HCT116 (cell line): ENCODE measurements around the gene SERGEF. TPM values are rescaled to one million over a fixed set of nuclear protein-coding genes. Genes with fewer than 3 reads are reported as not detected.

ENCODE experiments used
- ATAC-seq: fragments of 200-7000 bp; cut with Tn5 transposase; 2 replicates; pipeline ENCODE4 v1.9.1; 2020; ENCODE audit warnings: mild to moderate bottlenecking, moderate library complexity
- BruUV-seq: library from RNA; stranded (reverse); fragments of 400-500 nt; replicated peaks from 2 replicates; lab custom pipeline; 2021; lab: Mats Ljungman, UMichigan
- CTCF ChIA-PET: fragments of 300-600 bp; sonication (Branson Sonifier 250); formaldehyde crosslinking; loops from one replicate; lab custom pipeline; 2021; ENCODE audit warnings: antibody characterized with exemption; lab: Charles Lee
- POLR2A ChIA-PET: fragments of 300-600, 350-600 bp; sonication (Branson Sonifier 250); formaldehyde crosslinking; loops from one replicate; lab custom pipeline; 2021; ENCODE audit warnings: antibody characterized with exemption; lab: Charles Lee
- RAD21 ChIA-PET, 2 experiments: fragments of 300-600 bp; sonication (Branson Sonifier 250); formaldehyde crosslinking; loops; one replicate each; lab custom pipeline; 2023; ENCODE audit warnings: low total read pairs in 2 of 2; ENCODE audit not compliant: uncharacterized antibody in 2 of 2, unreplicated experiment in 2 of 2, low non-redundant PET in 1 of 2; lab: Charles Lee
- DNase-seq: peaks from one replicate; pipeline ENCODE4 v3.0.0-alpha.2; 2010; ENCODE audit warnings: low read depth, low spot score
- H2AFZ ChIP-seq: fragments of 200-600 bp; shearing (Covaris generic), sonication (generic); 2 replicates; pipeline ENCODE4 v1.6.1; 2017; ENCODE audit warnings: low read depth, mixed run types, mixed read lengths, antibody characterized with exemption, low read length; ENCODE audit not compliant: poor library complexity, severe bottlenecking
- H3K27ac ChIP-seq: 2 replicates; pipeline ENCODE4 v1.5.1; 2012; ENCODE audit warnings: low read depth, low read length
- H3K27me3 ChIP-seq: fragments of 200-600 bp; sonication (generic); 2 replicates; pipeline ENCODE4 v1.6.1; 2016; ENCODE audit warnings: mixed run types, low read length, mixed read lengths; ENCODE audit not compliant: insufficient read depth
- H3K36me3 ChIP-seq, 2 experiments: fragments of 200-500 bp in 1 of 2; fragments of 200-600 bp in 1 of 2; sonication (Bioruptor generic) in 1 of 2; sonication (generic) in 1 of 2; 2 replicates each; pipeline versions ENCODE4 v1.5.1 to v1.6.1; 2014 to 2016; ENCODE audit warnings: low read length in 2 of 2, inconsistent platforms in 1 of 2, mixed read lengths in 1 of 2, mixed run types in 1 of 2; ENCODE audit not compliant: insufficient read depth in 2 of 2, control insufficient read depth in 1 of 2
- H3K4me1 ChIP-seq, 2 experiments: fragments of 200-600 bp in 1 of 2; sonication (generic) in 1 of 2; 2 replicates each; pipeline versions ENCODE4 v1.5.1 to v1.6.1; 2012 to 2017; ENCODE audit warnings: low read length in 2 of 2, inconsistent platforms in 1 of 2, mild to moderate bottlenecking in 1 of 2, mixed read lengths in 1 of 2, mixed run types in 1 of 2, moderate library complexity in 1 of 2; ENCODE audit not compliant: insufficient read depth in 2 of 2, control insufficient read depth in 1 of 2
- H3K4me2 ChIP-seq: fragments of 200-600 bp; sonication (generic); 2 replicates; pipeline ENCODE4 v1.6.1; 2017; ENCODE audit warnings: mixed run types, low read length, mixed read lengths
- H3K4me3 ChIP-seq, 2 experiments: fragments of 200-600 bp in 1 of 2; sonication (generic) in 1 of 2; replicated peaks in 1 of 2; 2 replicates each; pipeline ENCODE4 v1.5.1; 2011 to 2016; ENCODE audit warnings: low read length in 2 of 2, control low read depth in 1 of 2, low read depth in 1 of 2, mild to moderate bottlenecking in 1 of 2, mixed read lengths in 1 of 2, mixed run types in 1 of 2
- H3K79me2 ChIP-seq: fragments of 200-600 bp; sonication (generic); 2 replicates; pipeline ENCODE4 v1.6.1; 2017; ENCODE audit warnings: mild to moderate bottlenecking, mixed run types, low read length, moderate library complexity, mixed read lengths; ENCODE audit not compliant: insufficient read depth
- H3K9ac ChIP-seq: fragments of 200-600 bp; sonication (generic); 2 replicates; pipeline ENCODE4 v1.6.1; 2016; ENCODE audit warnings: low read length, mixed read lengths
- H3K9me2 ChIP-seq: fragments of 200-600 bp; sonication (generic), shearing (Covaris generic); 2 replicates; pipeline ENCODE4 v1.6.1; 2017; ENCODE audit warnings: mixed run types, mild to moderate bottlenecking, moderate library complexity; ENCODE audit not compliant: insufficient read depth
- H3K9me3 ChIP-seq, 2 experiments: fragments of 200-500 bp in 1 of 2; fragments of 200-600 bp in 1 of 2; sonication (Bioruptor generic) in 1 of 2; sonication (generic) in 1 of 2; 2 replicates each; pipeline ENCODE4 v1.6.1; 2014 to 2017; ENCODE audit warnings: low read length in 2 of 2, mixed read lengths in 2 of 2, inconsistent platforms in 1 of 2, low read depth in 1 of 2, mild to moderate bottlenecking in 1 of 2, mixed run types in 1 of 2, moderate library complexity in 1 of 2; ENCODE audit not compliant: control insufficient read depth in 1 of 2, insufficient read depth in 1 of 2
- H4K20me1 ChIP-seq: fragments of 200-600 bp; sonication (generic), shearing (Covaris generic); 2 replicates; pipeline ENCODE4 v1.6.1; 2017; ENCODE audit warnings: mixed run types, mild to moderate bottlenecking, moderate library complexity; ENCODE audit not compliant: insufficient read depth
- CEBPB ChIP-seq: IDR thresholded peaks from 2 replicates; pipeline ENCODE4 v1.6.1; 2012; ENCODE audit warnings: low read depth
- CTCF ChIP-seq, 3 experiments: fragments of 200-600 bp in 1 of 3; sonication (generic) in 1 of 3; IDR thresholded peaks in 2 of 3; conservative IDR thresholded peaks in 1 of 3; 2 replicates each; pipeline ENCODE4 v1.5.1; 2012 to 2017; ENCODE audit warnings: low read depth in 2 of 3, low read length in 2 of 3, antibody characterized with exemption in 1 of 3, borderline replicate concordance in 1 of 3, control low read depth in 1 of 3, mild to moderate bottlenecking in 1 of 3, mixed read lengths in 1 of 3, mixed run types in 1 of 3, moderate library complexity in 1 of 3; ENCODE audit not compliant: insufficient read depth in 1 of 3
- EGR1 ChIP-seq: IDR thresholded peaks from 2 replicates; pipeline ENCODE4 v1.6.1; 2012; ENCODE audit warnings: low read depth
- EZH2 ChIP-seq: fragments of 200-600 bp; sonication (generic); IDR thresholded peaks from 2 replicates; pipeline ENCODE4 v1.6.1; 2017; ENCODE audit warnings: antibody characterized with exemption, mixed run types
- EZH2phosphoT487 ChIP-seq: fragments of 200-600 bp; IDR thresholded peaks from 2 replicates; pipeline ENCODE4 v1.6.1; 2018; ENCODE audit warnings: antibody characterized with exemption, borderline replicate concordance
- FOSL1 ChIP-seq: IDR thresholded peaks from 2 replicates; pipeline ENCODE4 v1.6.1; 2012; ENCODE audit warnings: low read depth
- JUND ChIP-seq: IDR thresholded peaks from 2 replicates; pipeline ENCODE4 v1.6.1; 2012
- MAX ChIP-seq: IDR thresholded peaks from 2 replicates; pipeline ENCODE4 v1.6.1; 2012
- POLR2AphosphoS5 ChIP-seq: IDR thresholded peaks from 2 replicates; pipeline ENCODE4 v1.6.1; 2011; ENCODE audit warnings: mild to moderate bottlenecking, low read depth, low read length, moderate library complexity
- RAD21 ChIP-seq: IDR thresholded peaks from 2 replicates; pipeline ENCODE4 v1.6.1; 2012; ENCODE audit warnings: low read depth, mild to moderate bottlenecking
- REST ChIP-seq: IDR thresholded peaks from 2 replicates; pipeline ENCODE4 v1.6.1; 2012; ENCODE audit warnings: low read depth
- SIN3A ChIP-seq: IDR thresholded peaks from 2 replicates; pipeline ENCODE4 v1.6.1; 2012; ENCODE audit warnings: low read depth
- SP1 ChIP-seq: IDR thresholded peaks from 2 replicates; pipeline ENCODE4 v1.6.1; 2012; ENCODE audit warnings: low read depth
- SRF ChIP-seq: IDR thresholded peaks from 2 replicates; pipeline ENCODE4 v1.6.1; 2012; ENCODE audit warnings: low read depth
- TCF7L2 ChIP-seq: IDR thresholded peaks from 2 replicates; pipeline ENCODE4 v1.7.0; 2011; ENCODE audit warnings: borderline replicate concordance, inconsistent platforms; ENCODE audit not compliant: insufficient read depth, insufficient read length; ENCODE audit errors: extremely low read depth
- YY1 ChIP-seq: IDR thresholded peaks from 2 replicates; pipeline ENCODE4 v1.6.1; 2011; ENCODE audit warnings: low read length, low read depth, moderate library complexity, mild to moderate bottlenecking; ENCODE audit not compliant: insufficient replicate concordance; ENCODE audit errors: extremely low read depth
- ZNF274 ChIP-seq: fragments of 200-500 bp; sonication (Bioruptor generic); IDR thresholded peaks from 2 replicates; pipeline ENCODE4 v1.6.1; 2014; ENCODE audit warnings: mild to moderate bottlenecking, low read depth, low read length, inconsistent platforms
- intact Hi-C: fragments of 100-400 bp; cut with micrococcal nuclease; formaldehyde crosslinking; loops from 2 replicates; pipeline ENCODE4 v1.10.0; 2022
- total RNA-seq: library from RNA; stranded (reverse); gene quantifications from one replicate; pipeline ENCODE4 v1.2.1, GENCODE V29; 2021; ENCODE audit not compliant: unreplicated experiment

The SERGEF gene
- total RNA-seq, 1 experiment from 2014 or later, result 32.8 TPM

- ATAC-seq (no peak), DNase-seq (no peak)
- Histone ChIP-seq H3K9me2 (no peaks in the 10 kb centered on the region), H3K4me3 (no peak overlapping the region), H3K4me1 (no peaks in the 10 kb centered on the region), H2AFZ (no peak overlapping the region), H3K9me3 (no peaks in the 10 kb centered on the region), H3K79me2 (no peaks in the 10 kb centered on the region), H3K4me2 (no peak overlapping the region), H4K20me1 (no peaks in the 10 kb centered on the region), H3K9ac (no peak overlapping the region), H3K27ac (no peak overlapping the region), H3K27me3 (peaks cover 20% of the 10 kb centered on the region; the same call in 1 of the 2 replicates), H3K36me3 (no peaks in the 10 kb centered on the region)
- intact Hi-C loops, result no loop called here
- RAD21 ChIA-PET, result no interaction called here
- POLR2A ChIA-PET, result no interaction called here
- no TSS peak for BruUV-seq
- TF ChIP-seq YY1 (no peak), SP1 (no peak)
- CTCF ChIA-PET, result no interaction called here
Measured at GRCh38 chr11:17752144-17752543, 260.7 kb downstream of the SERGEF start.

GRCh38 chr11:17751558-17751957 is 261.3 kb downstream of the SERGEF start:
- Histone ChIP-seq H3K4me3 (no peak overlapping the region), H3K27me3 (peaks cover 20% of the 10 kb centered on the region; the same call in 1 of the 2 replicates), H3K36me3 (no peaks in the 10 kb centered on the region), H3K79me2 (no peaks in the 10 kb centered on the region), H3K9me2 (no peaks in the 10 kb centered on the region), H3K9me3 (no peaks in the 10 kb centered on the region), H3K4me2 (no peak overlapping the region), H4K20me1 (no peaks in the 10 kb centered on the region), H3K4me1 (no peaks in the 10 kb centered on the region), H3K9ac (no peak overlapping the region), H2AFZ (no peak overlapping the region), H3K27ac (no peak overlapping the region)
- no peak for DNase-seq
- RAD21 ChIA-PET, result no interaction called here
- BruUV-seq, result no TSS peak
- POLR2A ChIA-PET, result no interaction called here
- CTCF ChIA-PET, result no interaction called here
- ATAC-seq, result no peak
- intact Hi-C loops, result no loop called here
- TF ChIP-seq FOSL1, result no peak
- TF ChIP-seq POLR2AphosphoS5, result no peak
- TF ChIP-seq JUND, result no peak
- no peak for TF ChIP-seq MAX
- TF ChIP-seq EZH2, result no peak
- no peak for TF ChIP-seq ZNF274
- TF ChIP-seq CEBPB, result no peak
- TF ChIP-seq TCF7L2, result no peak
- TF ChIP-seq EGR1, result no peak
- no peak for TF ChIP-seq SRF
- TF ChIP-seq CTCF (IDR thresholded peaks at IDR 0.05 in 2 of 3, conservative IDR thresholded peaks at IDR 0.05 in 1 of 3; ENCODE audit: borderline replicate concordance in 1 of 3, insufficient read depth in 1 of 3, low read depth in 2 of 3, low read length in 2 of 3), result no peak
- no peak for TF ChIP-seq RAD21
- TF ChIP-seq YY1, result no peak
- no peak for TF ChIP-seq REST
- no peak for TF ChIP-seq EZH2phosphoT487
- no peak for TF ChIP-seq SIN3A
